HG02973 (cell line): ENCODE results near the gene KRTAP10-10.
"Not testable (repeated sequence)": the region's sequence is repeated elsewhere in the genome, so short reads cannot be mapped to it uniquely, and the experiment has no call there.

ENCODE experiments used
- ATAC-seq: cut with Tn5 transposase; IDR thresholded peaks from one replicate; pipeline ENCODE4 v1.9.1; 2021; ENCODE audit warnings: moderate library complexity; ENCODE audit not compliant: unreplicated experiment

KRTAP10-10 gene

DNA sequence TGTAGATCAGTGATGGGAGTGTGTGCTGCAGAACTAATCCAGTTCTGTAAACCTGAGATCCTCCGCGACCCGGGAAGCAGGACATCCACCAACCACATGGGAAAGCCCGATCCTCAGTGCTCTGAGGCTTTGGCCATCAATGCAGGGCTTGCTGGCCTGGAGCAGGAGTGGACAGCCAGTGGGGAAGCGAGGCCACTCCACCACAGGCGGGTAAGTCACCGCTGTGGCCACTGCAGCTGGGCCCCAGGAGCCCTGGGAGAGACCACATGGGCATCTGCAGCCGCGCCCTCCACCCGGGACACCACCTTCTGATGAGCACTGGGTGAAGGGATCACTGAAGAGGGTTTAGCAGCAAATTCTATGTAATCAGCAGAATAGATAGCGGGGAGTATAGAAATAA is 44.0 kb downstream of the KRTAP10-10 start:
- no peak for ATAC-seq

DNA sequence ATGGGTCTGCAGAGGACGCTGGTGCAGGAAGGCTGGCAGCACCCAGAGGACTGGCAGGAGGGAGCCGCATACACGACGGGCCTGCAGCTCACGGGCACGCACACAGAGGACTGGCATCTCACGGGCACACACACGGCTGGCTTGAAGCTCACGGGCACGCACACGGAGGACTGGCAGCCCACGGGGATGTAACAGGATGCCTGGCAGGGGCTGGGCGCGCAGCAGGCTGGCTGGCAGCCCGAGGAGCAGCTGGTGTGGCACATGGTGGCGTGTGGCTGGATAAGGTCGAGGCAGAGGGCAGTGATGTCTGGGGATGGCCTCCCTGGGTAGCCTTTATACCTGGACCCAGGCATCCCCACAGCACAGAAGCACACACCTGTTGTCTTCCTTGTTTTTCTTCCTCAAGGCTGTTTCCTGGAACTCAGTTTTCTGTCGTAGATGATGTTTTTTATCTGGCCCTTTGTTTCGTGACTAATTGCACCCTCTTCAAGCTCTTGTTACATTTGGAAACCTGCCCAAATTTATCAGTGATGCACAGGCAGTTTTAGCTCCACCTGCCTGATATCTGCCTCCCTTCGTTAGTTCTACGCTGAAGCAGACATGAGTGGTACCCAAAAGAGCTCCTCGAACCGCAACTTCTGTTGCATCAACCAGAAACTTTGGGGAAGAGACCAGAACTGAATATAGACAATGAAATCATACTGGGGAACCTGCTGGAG is 44.9 kb downstream of the KRTAP10-10 start, which contains the start of gene KRTAP12-1:
Gene KRTAP12-1 (minus strand): TSS at position 303 of the 719 bp plus-strand sequence. CDS start 40 bp downstream, at position 263.
- no peak for ATAC-seq

GRCh38 chr21:44682580-44683151 is 45.5 kb downstream of the KRTAP10-10 start:
- no peak for ATAC-seq

DNA sequence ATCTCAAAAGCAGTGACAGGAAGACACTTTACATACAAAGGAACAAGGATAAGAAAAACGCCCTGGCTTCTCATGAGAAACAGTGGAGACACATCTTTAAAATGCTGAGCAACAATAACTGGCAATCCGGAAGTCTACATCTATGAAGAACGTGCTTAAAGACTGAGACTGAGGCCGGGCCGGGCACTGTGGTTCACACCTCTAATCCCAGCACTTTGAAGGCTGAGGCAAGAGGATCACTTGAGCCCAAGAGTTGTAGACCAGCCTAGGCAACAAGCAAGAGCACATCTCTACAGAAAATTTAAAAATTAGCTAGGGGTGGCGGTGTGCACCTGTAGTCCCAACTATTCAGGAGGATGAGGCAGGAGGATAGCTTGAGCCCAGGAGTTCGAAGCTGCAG is 46.9 kb downstream of the KRTAP10-10 start:
- ATAC-seq: no peak

DNA sequence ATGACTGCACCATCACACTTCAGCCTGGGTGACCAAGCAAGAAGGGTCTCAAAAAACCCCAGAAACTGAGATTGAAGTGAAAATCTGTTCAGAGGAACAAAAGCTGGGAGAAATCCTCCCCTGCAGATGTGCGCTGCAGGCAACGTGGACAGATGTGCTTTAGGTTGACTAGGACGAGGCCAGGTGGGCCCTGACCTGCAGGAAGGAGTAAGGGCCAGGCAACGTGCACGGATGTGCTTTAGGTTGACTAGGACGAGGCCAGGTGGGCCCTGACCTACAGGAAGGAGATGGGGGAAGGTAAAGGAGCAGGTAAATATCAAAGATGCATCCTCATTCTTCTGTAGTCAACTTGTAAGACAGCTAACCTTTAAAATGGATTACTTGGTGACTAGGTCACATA is 47.3 kb downstream of the KRTAP10-10 start:
- ATAC-seq: no peak

GRCh38 chr21:44685050-44685449 is 47.9 kb downstream of the KRTAP10-10 start:
- not testable (repeated sequence) for ATAC-seq

DNA sequence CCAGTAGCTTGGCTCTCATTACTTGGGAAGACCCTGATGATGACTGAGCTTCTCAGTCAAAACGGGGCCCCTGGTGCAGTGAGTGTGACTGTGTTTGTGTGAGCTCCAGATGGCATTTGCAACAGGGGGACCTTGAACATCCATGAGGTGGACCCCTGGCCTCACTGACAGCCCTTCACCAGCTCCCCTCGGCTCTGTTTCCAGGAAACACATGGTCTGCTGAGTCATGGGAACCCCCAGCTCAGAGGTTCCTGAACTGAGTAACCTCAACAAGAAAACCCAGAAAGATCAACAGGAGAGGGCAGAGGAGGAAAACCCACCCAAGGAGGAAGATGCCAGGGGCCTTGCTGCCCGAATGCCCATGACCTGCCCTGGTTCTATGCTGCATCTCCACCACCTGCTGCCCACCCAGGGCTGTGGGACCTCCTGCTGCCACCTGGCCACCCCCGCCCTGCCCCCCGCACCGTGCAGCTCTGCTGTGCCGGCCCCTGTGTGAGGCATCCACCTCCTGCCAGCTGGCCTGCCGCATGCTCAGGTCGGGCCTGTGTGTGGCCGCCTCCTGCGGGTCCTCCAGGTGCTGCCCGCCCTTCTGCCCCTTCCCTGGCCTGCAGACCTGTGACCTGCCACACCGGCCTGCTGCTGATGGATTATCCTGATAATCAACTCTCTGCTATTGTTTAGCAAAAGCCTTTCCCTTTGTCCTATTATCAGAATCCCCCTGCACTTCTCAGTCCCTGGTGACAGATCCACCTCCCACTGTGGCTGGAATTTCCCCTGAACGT is 49.0 kb downstream of the KRTAP10-10 start:
- ATAC-seq: no peak

- no peak for ATAC-seq
These were observed 49.8 kb downstream of the KRTAP10-10 start for GRCh38 chr21:44686843-44687561.

DNA sequence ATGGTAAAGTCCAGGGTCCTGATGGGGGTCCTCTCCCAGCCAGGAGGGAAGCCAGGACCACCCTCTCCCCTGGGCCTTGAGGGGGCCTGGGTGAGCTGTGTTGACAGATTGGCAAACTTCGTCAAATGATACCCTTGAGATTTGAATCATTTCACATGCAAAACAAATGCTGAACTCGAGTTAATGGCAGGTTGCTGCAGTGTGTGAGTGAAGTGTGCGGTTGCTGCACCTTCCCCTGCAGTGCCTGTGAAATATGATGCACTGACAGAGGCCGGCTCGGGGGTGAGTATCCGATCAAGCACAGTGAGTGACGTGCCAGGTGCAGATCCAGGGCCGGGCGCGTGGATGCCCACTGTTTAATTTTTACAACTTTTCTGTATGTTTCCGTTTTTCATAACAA is 50.5 kb downstream of the KRTAP10-10 start:
- ATAC-seq: no peak
